Thyroid gland (tissue), 4 donors: ENCODE results near the gene GLI2.

ENCODE experiments used
- POLR2A ChIP-seq, 2 donors: fragments of 450-650 bp; IDR thresholded peaks; one replicate each; pipeline ENCODE4 v1.6.1; 2017; ENCODE audit warnings: antibody characterized with exemption in 2 of 2, mild to moderate bottlenecking in 2 of 2, moderate library complexity in 1 of 2
- TF ChIP-seq, protein P1 (sequence below), 6 experiments: fragments of 200-600 bp in 3 of 6; fragments of 450-650 bp in 3 of 6; sonication (generic) in 3 of 6; IDR thresholded peaks; one replicate each; pipeline ENCODE4 v1.5.1; 2016 to 2019; ENCODE audit warnings: antibody characterized with exemption in 6 of 6, mild to moderate bottlenecking in 2 of 6, inconsistent platforms in 1 of 6, moderate library complexity in 1 of 6

DNA sequence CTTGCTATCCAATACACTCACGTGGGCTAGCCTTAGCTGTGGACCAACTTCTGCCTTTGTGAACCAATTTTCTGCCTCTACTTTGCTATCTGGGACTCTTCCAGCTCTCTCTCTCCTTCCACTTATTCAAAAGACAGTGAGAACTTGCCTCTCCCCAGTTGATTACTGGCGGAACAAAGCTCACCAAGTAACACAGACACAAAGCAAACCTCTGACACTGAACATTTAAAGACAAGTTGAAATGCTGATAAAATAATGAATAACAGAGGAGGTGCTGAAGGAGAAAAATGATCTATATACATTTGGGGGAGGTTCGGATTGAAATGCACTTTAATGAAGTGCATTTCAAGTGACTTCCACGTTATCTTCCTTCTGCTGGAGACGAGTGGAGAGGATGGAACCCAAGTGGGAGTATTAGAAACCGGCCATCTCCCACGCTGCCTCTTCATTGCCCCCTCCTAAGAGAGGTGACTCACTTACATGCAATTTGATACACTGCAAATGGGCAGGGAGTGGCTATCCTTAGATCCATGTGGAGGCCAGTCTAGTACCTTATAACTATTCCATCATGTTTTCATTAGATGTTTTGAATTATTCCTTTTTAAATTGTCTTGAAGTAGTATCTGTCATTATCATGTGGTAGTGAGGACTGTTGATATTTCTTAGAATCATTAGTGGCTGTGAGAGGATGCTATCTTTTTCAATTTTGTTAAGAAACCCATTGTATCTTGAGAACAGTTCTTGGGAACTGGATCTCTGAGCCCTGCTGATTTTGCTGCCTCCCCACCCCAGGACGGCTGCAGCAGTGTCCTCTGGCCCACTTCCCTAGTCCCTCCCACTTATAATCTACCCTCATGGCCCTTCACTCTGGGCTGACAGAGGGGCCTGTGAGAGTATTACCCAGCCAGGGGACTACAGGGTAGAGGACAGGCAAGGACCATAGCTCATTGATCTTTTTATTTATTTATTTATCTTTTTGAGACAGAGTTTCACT, 6.0 kb upstream of the GLI2 start:
- TF ChIP-seq, protein P1, sequence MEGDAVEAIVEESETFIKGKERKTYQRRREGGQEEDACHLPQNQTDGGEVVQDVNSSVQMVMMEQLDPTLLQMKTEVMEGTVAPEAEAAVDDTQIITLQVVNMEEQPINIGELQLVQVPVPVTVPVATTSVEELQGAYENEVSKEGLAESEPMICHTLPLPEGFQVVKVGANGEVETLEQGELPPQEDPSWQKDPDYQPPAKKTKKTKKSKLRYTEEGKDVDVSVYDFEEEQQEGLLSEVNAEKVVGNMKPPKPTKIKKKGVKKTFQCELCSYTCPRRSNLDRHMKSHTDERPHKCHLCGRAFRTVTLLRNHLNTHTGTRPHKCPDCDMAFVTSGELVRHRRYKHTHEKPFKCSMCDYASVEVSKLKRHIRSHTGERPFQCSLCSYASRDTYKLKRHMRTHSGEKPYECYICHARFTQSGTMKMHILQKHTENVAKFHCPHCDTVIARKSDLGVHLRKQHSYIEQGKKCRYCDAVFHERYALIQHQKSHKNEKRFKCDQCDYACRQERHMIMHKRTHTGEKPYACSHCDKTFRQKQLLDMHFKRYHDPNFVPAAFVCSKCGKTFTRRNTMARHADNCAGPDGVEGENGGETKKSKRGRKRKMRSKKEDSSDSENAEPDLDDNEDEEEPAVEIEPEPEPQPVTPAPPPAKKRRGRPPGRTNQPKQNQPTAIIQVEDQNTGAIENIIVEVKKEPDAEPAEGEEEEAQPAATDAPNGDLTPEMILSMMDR (IDR thresholded peaks at IDR 0.05): no peak
- TF ChIP-seq POLR2A (IDR thresholded peaks at IDR 0.05): no peak
